ENCODE measurements around the gene DRP2. TPM values are rescaled to one million over a fixed set of nuclear protein-coding genes. Genes with fewer than 3 reads are reported as not detected.
"Not testable (repeated sequence)": the region's sequence is repeated elsewhere in the genome, so short reads cannot be mapped to it uniquely, and the experiment has no call there.

Gene DRP2
- under 1 TPM; 0.58 to 0.69 TPM for total RNA-seq

DNA sequence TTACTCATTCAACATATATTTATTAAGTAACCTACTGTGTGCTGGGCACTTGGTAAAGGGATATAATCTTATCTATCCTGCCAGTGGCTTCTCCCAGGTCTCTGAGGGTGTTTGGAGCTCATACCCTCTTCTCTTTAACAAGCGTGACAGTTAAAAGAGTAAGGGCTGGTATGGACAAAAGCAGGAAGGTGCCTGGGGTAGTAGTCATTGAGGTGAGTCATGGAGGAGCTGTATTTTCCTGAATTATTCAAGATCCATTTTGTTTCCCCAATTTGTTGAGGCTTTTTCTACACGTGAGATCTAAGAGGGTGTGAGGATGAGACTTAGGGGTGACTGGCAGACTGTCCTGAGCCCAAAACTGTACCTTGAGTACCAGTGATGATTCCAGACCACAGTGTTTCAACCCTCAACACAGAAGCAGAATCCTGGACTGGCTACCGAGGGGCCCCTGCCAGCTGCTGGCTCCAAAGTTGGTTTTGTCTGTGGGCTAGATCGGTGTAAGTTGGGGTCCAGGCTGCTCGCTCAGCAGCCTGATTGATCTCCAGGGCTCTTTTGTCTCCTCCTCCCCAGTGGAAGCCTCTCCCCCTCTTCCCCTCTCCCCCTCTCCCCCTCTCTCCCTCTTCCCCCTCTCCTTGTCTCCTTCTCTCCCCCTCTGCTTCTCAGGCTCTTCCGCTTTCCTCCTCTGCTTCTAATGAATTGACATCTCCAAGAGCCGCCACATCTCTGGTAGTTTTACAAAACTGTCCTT, at the start of gene DRP2:
TSS of gene DRP2 (plus strand) at position 671 of the 748 bp plus-strand sequence. CDS start 11,862 bp downstream, outside the sequence.
- intact Hi-C loops (cut with micrococcal nuclease): no loop called here
- ChIA-PET POLR2A (no interaction called here), CTCF (no interaction called here)
- Mint-ChIP-seq H3K27ac (no peak within 1 kb of the TSS), H3K36me3 (no peaks in the 10 kb centered on the region), H3K9me3 (no peaks in the 10 kb centered on the region), H3K27me3 (no peaks in the 10 kb centered on the region), H3K4me1 (ENCODE audit: low read depth) (peaks cover 8% of the 10 kb centered on the region), H3K4me3 (no peak within 1 kb of the TSS)
- DNase-seq: no peak

GRCh38 chrX:101171883-101172400, 47.6 kb upstream of the DRP2 start:
- no peaks in the 10 kb centered on the region for H3K36me3 Mint-ChIP-seq
- no peaks in the 10 kb centered on the region for H3K9me3 Mint-ChIP-seq
- no peak overlapping the region for H3K27ac Mint-ChIP-seq
- H3K4me1 Mint-ChIP-seq (ENCODE audit: low read depth): no peaks in the 10 kb centered on the region
- intact Hi-C loops (cut with micrococcal nuclease): no loop called here
- H3K4me3 Mint-ChIP-seq: no peak overlapping the region
- ChIA-PET POLR2A (no interaction called here), CTCF (no interaction called here)
- DNase-seq: no peak
- no peaks in the 10 kb centered on the region for H3K27me3 Mint-ChIP-seq

DNA sequence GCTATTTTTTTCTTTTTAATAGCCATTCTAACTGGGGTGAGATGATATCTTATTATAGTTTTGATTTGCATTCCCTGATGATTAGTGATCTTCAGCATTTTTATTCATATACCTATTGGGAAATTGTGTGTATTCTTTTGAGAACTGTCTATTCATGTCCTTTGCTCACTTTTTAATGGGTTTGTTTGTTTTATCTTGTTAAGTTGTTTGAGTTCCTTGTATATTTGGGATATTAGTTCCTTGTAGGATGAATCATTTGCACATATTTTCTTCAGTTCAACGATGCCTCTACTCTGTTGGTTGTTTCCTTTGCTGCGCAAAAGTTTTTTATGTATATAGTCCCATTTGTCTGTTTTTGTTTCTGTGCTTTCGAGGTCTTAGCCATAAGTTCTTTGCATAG, 43.1 kb upstream of the DRP2 start:
- DNase-seq: no peak
- Mint-ChIP-seq H3K36me3 (no peaks in the 10 kb centered on the region), H3K4me1 (ENCODE audit: low read depth) (no peaks in the 10 kb centered on the region), H3K4me3 (no peak overlapping the region), H3K27ac (no peak overlapping the region), H3K9me3 (no peaks in the 10 kb centered on the region), H3K27me3 (no peaks in the 10 kb centered on the region)
- intact Hi-C loops (cut with micrococcal nuclease): no loop called here
- POLR2A ChIA-PET: no interaction called here
- CTCF ChIA-PET: no interaction called here

DNA sequence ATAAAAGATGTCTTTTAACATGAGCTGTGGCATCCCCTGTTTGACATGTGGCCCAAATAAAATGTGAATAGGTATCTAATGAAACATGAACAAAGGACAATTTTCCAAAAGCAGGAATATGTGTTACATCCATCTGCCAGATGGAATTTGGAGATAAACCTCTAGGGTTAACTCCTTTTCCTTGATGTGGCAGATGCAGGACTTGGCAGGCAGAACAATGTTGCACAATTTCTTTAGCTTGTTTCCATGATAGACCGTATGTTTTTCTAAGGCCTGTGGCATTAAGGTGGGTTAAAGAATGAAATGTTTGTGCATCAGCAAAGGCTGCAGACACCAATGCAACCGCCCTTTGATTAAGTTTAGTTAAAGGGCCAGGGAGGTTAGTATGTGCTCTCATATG, 34.7 kb upstream of the DRP2 start:
- CTCF ChIA-PET, H3K36me3 Mint-ChIP-seq: not testable (repeated sequence)

GRCh38 chrX:101187961-101188360, 31.6 kb upstream of the DRP2 start:
- H3K36me3 Mint-ChIP-seq; H3K27ac Mint-ChIP-seq; DNase-seq; H3K27me3 Mint-ChIP-seq; H3K9me3 Mint-ChIP-seq; POLR2A ChIA-PET; CTCF ChIA-PET; H3K4me3 Mint-ChIP-seq; intact Hi-C loops (cut with micrococcal nuclease): not testable (repeated sequence)
- H3K4me1 Mint-ChIP-seq (ENCODE audit: low read depth): peaks cover 10% of the 10 kb centered on the region

More for the DNA sequence above, 34.7 kb upstream of the DRP2 start:
- H3K4me3 Mint-ChIP-seq; intact Hi-C loops (cut with micrococcal nuclease); H3K27me3 Mint-ChIP-seq; H3K27ac Mint-ChIP-seq; POLR2A ChIA-PET; DNase-seq; H3K9me3 Mint-ChIP-seq: not testable (repeated sequence)
- H3K4me1 Mint-ChIP-seq (ENCODE audit: low read depth): peaks cover 10% of the 10 kb centered on the region

GRCh38 chrX:101190736-101191135, 28.9 kb upstream of the DRP2 start:
- no peak for DNase-seq
- Mint-ChIP-seq H3K27me3 (peaks cover 5% of the 10 kb centered on the region), H3K4me1 (ENCODE audit: low read depth) (peaks cover 10% of the 10 kb centered on the region), H3K4me3 (no peak overlapping the region), H3K9me3 (no peaks in the 10 kb centered on the region), H3K36me3 (no peaks in the 10 kb centered on the region), H3K27ac (no peak overlapping the region)
- CTCF ChIA-PET: interaction anchor here (1.3 kb wide), 1 partner anchor 16 kb away, joined by 3 read pairs; no protein-coding TSS in a partner anchor
- intact Hi-C loops (cut with micrococcal nuclease): no loop called here
- POLR2A ChIA-PET: no interaction called here

DNA sequence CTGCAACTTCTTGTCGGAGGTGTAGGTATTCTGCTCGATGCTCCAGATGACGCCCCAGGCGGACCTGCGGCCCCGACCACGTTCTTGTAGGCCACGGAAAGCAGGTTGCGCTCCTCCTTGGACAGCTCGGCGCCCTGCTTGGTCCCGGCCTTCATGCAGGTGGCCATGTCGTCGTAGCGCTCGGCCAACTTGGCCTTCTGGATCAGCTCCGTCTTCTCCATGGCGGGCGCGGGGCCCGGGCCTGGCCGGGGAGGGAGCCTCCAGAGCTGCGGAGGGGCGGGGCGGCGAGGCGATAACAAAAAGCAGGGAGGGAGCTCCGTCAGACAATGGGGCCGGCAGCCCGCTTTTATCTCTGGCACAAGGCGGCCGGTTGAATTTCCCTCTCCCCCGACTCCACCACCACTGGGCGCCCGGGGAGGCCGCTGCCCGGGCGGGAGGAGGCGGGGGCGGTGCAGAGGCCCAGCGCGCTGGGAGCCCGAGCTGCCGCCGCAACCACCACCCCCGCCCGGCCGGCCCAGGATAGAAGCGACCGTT, 28.3 kb upstream of the DRP2 start:
- Mint-ChIP-seq H3K27me3 (peaks cover 5% of the 10 kb centered on the region), H3K27ac (no peak overlapping the region), H3K4me1 (ENCODE audit: low read depth) (peaks cover 10% of the 10 kb centered on the region), H3K9me3 (no peaks in the 10 kb centered on the region), H3K4me3 (no peak overlapping the region), H3K36me3 (no peaks in the 10 kb centered on the region)
- intact Hi-C loops (cut with micrococcal nuclease): no loop called here
- ChIA-PET CTCF (interaction anchor here (1.3 kb wide), 1 partner anchor 16 kb away, joined by 3 read pairs; no protein-coding TSS in a partner anchor), POLR2A (no interaction called here)
- no peak for DNase-seq

DNA sequence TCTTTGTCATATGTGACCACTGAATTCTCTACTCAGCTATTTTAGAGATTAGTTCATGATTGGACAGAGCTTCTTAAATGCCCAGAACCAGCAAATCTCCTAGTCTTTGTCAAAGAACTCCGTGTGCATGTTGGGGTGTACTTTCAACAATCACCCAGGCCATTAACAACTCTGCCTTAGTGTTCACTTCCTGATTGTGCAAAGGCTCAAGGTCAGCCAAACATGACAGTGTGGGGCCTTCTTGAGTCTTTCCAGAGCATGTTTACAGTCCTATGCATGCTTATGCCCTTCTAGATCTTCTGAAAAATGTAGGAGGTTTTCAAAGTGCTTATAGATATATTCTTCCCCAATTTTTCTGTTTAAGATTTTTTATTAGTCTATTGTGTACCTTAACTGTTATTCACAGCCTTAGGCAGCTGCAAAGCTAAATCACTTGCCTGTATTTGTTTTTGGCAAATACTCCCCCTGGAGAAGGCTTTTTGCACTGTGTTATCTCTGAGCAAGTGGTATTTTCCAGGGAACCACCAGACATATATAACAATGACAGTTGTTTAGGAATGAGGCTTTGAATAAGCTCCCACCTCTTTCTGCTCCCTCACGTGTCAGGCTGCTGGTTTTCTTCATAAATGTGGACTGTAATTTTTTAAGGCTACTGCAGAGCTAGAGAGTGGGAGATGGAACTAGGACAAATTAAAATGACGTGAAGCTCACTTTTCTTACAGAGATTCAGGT, 24.0 kb upstream of the DRP2 start:
- no peak overlapping the region for H3K27ac Mint-ChIP-seq
- ChIA-PET POLR2A (no interaction called here), CTCF (no interaction called here)
- H3K27me3 Mint-ChIP-seq: peaks cover 5% of the 10 kb centered on the region
- no peaks in the 10 kb centered on the region for H3K9me3 Mint-ChIP-seq
- no peak overlapping the region for H3K4me3 Mint-ChIP-seq
- no peaks in the 10 kb centered on the region for H3K4me1 Mint-ChIP-seq (ENCODE audit: low read depth)
- intact Hi-C loops (cut with micrococcal nuclease): no loop called here
- no peaks in the 10 kb centered on the region for H3K36me3 Mint-ChIP-seq
- no peak for DNase-seq

GRCh38 chrX:101203761-101204351, 15.7 kb upstream of the DRP2 start:
- CTCF ChIA-PET: interaction anchor here (0.6 kb wide), 1 partner anchor 143 kb away, joined by 6 read pairs; no protein-coding TSS in a partner anchor
- Mint-ChIP-seq H3K36me3 (no peaks in the 10 kb centered on the region), H3K4me3 (no peak overlapping the region), H3K27ac (no peak overlapping the region), H3K27me3 (no peaks in the 10 kb centered on the region), H3K9me3 (no peaks in the 10 kb centered on the region), H3K4me1 (ENCODE audit: low read depth) (peaks cover 12% of the 10 kb centered on the region)
- DNase-seq: no peak
- intact Hi-C loops (cut with micrococcal nuclease): loop anchor here (10.0 kb wide), 3 partner anchors 81 to 519 kb away; no protein-coding TSS in a partner anchor
- POLR2A ChIA-PET: no interaction called here

DNA sequence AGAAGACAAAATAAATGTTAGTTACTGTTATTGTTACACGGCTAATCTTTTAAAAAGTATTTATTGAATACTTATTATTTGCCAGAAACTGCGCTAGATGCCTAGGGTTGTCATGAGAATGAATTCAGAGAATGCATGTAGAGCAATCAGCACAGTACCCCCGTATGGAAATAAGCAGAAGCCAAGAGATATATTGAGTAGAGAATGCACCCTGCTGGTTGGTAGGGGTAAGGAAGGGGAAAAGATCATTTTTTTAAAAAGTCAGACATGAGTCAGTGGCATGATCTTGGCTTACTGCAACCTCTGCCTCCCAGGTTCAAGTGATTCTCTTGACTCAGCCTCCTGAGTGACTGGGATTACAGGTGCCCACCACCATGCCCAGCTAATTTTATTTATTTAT, 13.1 kb upstream of the DRP2 start:
- Mint-ChIP-seq H3K27me3 (no peaks in the 10 kb centered on the region), H3K4me1 (ENCODE audit: low read depth) (peaks cover 23% of the 10 kb centered on the region), H3K4me3 (no peak overlapping the region), H3K36me3 (no peaks in the 10 kb centered on the region), H3K9me3 (no peaks in the 10 kb centered on the region), H3K27ac (no peak overlapping the region)
- intact Hi-C loops (cut with micrococcal nuclease): loop anchor here (1.0 to 10.0 kb wide), 6 partner anchors 78 to 522 kb away; partner anchors contain the start of genes CENPI and TRMT2B
- CTCF ChIA-PET: interaction anchor here (1.0 to 1.3 kb wide), 2 partner anchors 15 to 88 kb away, joined by 3 read pairs; no protein-coding TSS in a partner anchor
- POLR2A ChIA-PET: no interaction called here
- DNase-seq: peak; percentile 10

GRCh38 chrX:101208152-101208905, 11.3 kb upstream of the DRP2 start:
- Mint-ChIP-seq H3K9me3 (no peaks in the 10 kb centered on the region), H3K27ac (peak overlapping the region; percentile 28), H3K4me3 (no peak overlapping the region), H3K4me1 (ENCODE audit: low read depth) (peaks cover 23% of the 10 kb centered on the region), H3K27me3 (no peaks in the 10 kb centered on the region), H3K36me3 (no peaks in the 10 kb centered on the region)
- DNase-seq: peak; percentile 10
- POLR2A ChIA-PET: interaction anchor here (1.0 kb wide), 1 partner anchor 20 kb away, joined by 3 read pairs; no protein-coding TSS in a partner anchor
- CTCF ChIA-PET: interaction anchor here (1.1 kb wide), 1 partner anchor 378 kb away, joined by 3 read pairs; no protein-coding TSS in a partner anchor
- intact Hi-C loops (cut with micrococcal nuclease): loop anchor here (2.0 to 10.0 kb wide), 6 partner anchors 76 to 524 kb away; partner anchors contain the start of genes CENPI, TIMM8A and TRMT2B
